ENCODE data around the gene MYH11.

MYH11 gene

DNA sequence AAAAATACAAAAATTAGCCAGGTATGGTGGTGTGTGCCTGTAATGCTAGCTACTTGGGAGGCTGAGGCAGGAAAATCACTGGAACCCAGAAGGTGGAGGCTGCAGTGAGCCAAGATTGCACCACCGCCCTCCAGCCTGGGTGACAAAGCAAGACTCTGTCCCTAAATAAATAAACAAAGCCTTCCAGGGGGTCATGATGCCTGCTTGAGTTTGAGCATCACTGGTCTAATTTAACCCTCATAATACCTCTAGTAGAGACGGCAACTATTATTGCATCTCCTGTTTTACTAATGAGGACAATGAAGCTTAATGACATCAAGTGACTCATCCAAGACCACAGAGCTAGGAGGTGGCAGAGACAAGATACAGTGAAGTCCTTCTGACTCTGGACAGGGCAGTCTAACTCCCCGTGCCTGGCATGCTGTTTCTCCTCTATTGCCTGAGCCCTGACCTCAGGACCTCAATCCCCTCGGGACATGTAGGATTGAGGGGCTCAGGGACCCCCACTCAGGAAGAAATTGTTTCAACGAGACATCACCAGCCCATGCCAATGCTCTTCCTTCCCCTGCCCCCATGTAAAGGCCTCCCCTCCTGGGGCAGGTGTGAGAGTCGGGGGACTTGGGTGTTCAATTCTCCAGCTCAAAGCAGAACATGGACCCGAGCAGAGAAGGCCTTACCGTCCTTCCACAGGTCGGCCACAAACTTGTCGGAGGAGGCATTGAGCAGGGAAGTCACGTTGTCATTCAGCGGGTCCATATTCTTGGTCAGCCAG is 103.9 kb downstream of the MYH11 start:
- Histone ChIP-seq H4K91ac (ENCODE audit: low read depth, low read length, poor library complexity) (no peak overlapping the region), H3K9ac (ENCODE audit: low read depth, low read length, poor library complexity) (no peak overlapping the region), H3K23ac (ENCODE audit: low read depth, low read length, poor library complexity) (no peak overlapping the region), H2BK12ac (ENCODE audit: low read length) (no peak overlapping the region), H3K14ac (ENCODE audit: low read length) (no peak overlapping the region), H4K8ac (ENCODE audit: low read depth, low read length) (no peak overlapping the region), H2AK5ac (ENCODE audit: low read depth, low read length) (no peak overlapping the region), H3K79me1 (ENCODE audit: low read depth, low read length) (no peaks in the 10 kb centered on the region), H2BK5ac (ENCODE audit: low read length) (no peak overlapping the region), H2AFZ (ENCODE audit: low read length) (no peak overlapping the region), H3K27ac (replicated peaks; ENCODE audit: low read length) (no peak overlapping the region), H3K9me3 (replicated peaks in 1 of 2; ENCODE audit: control insufficient read depth in 2 of 2, insufficient read depth in 1 of 2, low read depth in 1 of 2, low read length in 2 of 2) (no peaks in the 10 kb centered on the region), H2BK120ac (ENCODE audit: low read depth, low read length) (no peak overlapping the region), H3K36me3 (replicated peaks in 1 of 2; ENCODE audit: control insufficient read depth in 2 of 2, insufficient read depth in 2 of 2, low read length in 2 of 2) (no peaks in the 10 kb centered on the region), H3K4me1 (ENCODE audit: control insufficient read depth in 2 of 2, insufficient read depth in 1 of 2, low read depth in 1 of 2, low read length in 2 of 2) (no peaks in the 10 kb centered on the region), H3K27me3 (ENCODE audit: control insufficient read depth in 3 of 3, insufficient read depth in 3 of 3, low read depth in 1 of 3, low read length in 3 of 3) (no peaks in the 10 kb centered on the region), H3K4ac (ENCODE audit: low read length) (no peak overlapping the region), H3K18ac (ENCODE audit: low read length) (no peak overlapping the region), H2BK15ac (ENCODE audit: low read length) (no peak overlapping the region), H3K4me2 (ENCODE audit: insufficient read depth, low read length, poor library complexity, severe bottlenecking) (no peak overlapping the region), H3K4me3 (ENCODE audit: low read length in 2 of 2) (no peak overlapping the region)
- DNase-seq (ENCODE audit: low spot score) = no peak
- WGBS, 2 donors (ENCODE audit: extremely low coverage in 2 of 2, insufficient read length in 2 of 2, insufficient replicate concordance in 1 of 2) = no CpG with 5 or more reads among the region's 12 CpGs

DNA sequence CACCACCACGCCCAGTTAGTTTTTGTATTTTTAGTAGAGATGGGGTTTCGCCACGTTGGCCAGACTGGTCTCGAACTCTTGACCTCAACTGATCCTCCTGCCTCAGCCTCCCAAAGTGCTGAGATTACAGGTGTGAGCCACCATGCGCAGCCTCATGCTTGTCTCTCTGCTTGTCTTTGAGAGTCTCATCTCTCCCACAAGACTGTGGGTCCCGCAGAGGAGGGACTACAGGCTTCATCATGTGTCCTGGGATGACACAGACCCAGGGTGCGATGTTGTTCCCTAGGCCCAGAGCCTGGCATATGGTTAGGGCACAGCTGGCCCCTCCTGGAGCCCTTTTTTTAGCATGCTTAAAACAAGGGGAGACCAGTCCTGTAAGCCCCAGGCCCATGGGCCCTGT is 104.9 kb downstream of the MYH11 start:
- Histone ChIP-seq H2BK120ac (ENCODE audit: low read depth, low read length) (no peak overlapping the region), H3K4me1 (ENCODE audit: control insufficient read depth in 2 of 2, insufficient read depth in 1 of 2, low read depth in 1 of 2, low read length in 2 of 2) (no peaks in the 10 kb centered on the region), H3K79me1 (ENCODE audit: low read depth, low read length) (no peaks in the 10 kb centered on the region), H3K14ac (ENCODE audit: low read length) (no peak overlapping the region), H2BK12ac (ENCODE audit: low read length) (no peak overlapping the region), H2BK5ac (ENCODE audit: low read length) (no peak overlapping the region), H3K4me3 (ENCODE audit: low read length in 2 of 2) (no peak overlapping the region), H3K4ac (ENCODE audit: low read length) (no peak overlapping the region), H3K18ac (ENCODE audit: low read length) (no peak overlapping the region), H3K4me2 (ENCODE audit: insufficient read depth, low read length, poor library complexity, severe bottlenecking) (no peak overlapping the region), H4K91ac (ENCODE audit: low read depth, low read length, poor library complexity) (no peak overlapping the region), H4K8ac (ENCODE audit: low read depth, low read length) (no peak overlapping the region), H3K23ac (ENCODE audit: low read depth, low read length, poor library complexity) (no peak overlapping the region), H3K27ac (replicated peaks; ENCODE audit: low read length) (no peak overlapping the region), H2AFZ (ENCODE audit: low read length) (no peak overlapping the region), H3K27me3 (ENCODE audit: control insufficient read depth in 3 of 3, insufficient read depth in 3 of 3, low read depth in 1 of 3, low read length in 3 of 3) (no peaks in the 10 kb centered on the region), H3K36me3 (replicated peaks in 1 of 2; ENCODE audit: control insufficient read depth in 2 of 2, insufficient read depth in 2 of 2, low read length in 2 of 2) (no peaks in the 10 kb centered on the region), H3K9me3 (replicated peaks in 1 of 2; ENCODE audit: control insufficient read depth in 2 of 2, insufficient read depth in 1 of 2, low read depth in 1 of 2, low read length in 2 of 2) (no peaks in the 10 kb centered on the region), H2BK15ac (ENCODE audit: low read length) (no peak overlapping the region), H2AK5ac (ENCODE audit: low read depth, low read length) (no peak overlapping the region), H3K9ac (ENCODE audit: low read depth, low read length, poor library complexity) (no peak overlapping the region)
- no CpG with 5 or more reads among the region's 7 CpGs for WGBS, 2 donors (ENCODE audit: extremely low coverage in 2 of 2, insufficient read length in 2 of 2, insufficient replicate concordance in 1 of 2)
- DNase-seq (ENCODE audit: low spot score) = no peak

DNA sequence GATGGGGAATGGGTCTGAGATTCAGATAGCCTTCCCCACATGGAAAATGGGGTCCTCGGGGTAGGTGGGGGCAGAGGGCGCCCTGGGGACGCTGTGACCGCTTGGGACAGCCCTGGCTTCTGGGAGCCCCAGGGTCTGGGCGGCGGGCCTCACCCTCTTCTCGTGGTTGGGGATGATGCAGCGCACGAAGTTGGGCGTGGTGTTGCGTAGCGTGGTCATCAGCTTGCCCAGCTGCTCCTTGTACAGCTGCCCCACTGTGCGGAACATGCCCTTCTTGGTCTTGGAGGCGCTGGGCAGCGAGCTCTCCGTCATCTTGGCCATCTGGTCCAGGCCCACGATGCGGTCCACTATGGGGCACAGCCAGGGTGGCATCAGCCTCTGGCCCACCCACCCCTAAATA is 106.8 kb downstream of the MYH11 start:
- Histone ChIP-seq H3K4me3 (ENCODE audit: low read length in 2 of 2) (no peak overlapping the region), H3K27me3 (ENCODE audit: control insufficient read depth in 3 of 3, insufficient read depth in 3 of 3, low read depth in 1 of 3, low read length in 3 of 3) (no peaks in the 10 kb centered on the region), H3K79me1 (ENCODE audit: low read depth, low read length) (no peaks in the 10 kb centered on the region), H2BK5ac (ENCODE audit: low read length) (no peak overlapping the region), H3K9me3 (replicated peaks in 1 of 2; ENCODE audit: control insufficient read depth in 2 of 2, insufficient read depth in 1 of 2, low read depth in 1 of 2, low read length in 2 of 2) (no peaks in the 10 kb centered on the region), H2BK12ac (ENCODE audit: low read length) (no peak overlapping the region), H3K23ac (ENCODE audit: low read depth, low read length, poor library complexity) (no peak overlapping the region), H3K4me1 (ENCODE audit: control insufficient read depth in 2 of 2, insufficient read depth in 1 of 2, low read depth in 1 of 2, low read length in 2 of 2) (no peaks in the 10 kb centered on the region), H3K18ac (ENCODE audit: low read length) (peak overlapping the region; percentile 89), H2BK120ac (ENCODE audit: low read depth, low read length) (no peak overlapping the region), H4K91ac (ENCODE audit: low read depth, low read length, poor library complexity) (no peak overlapping the region), H3K14ac (ENCODE audit: low read length) (no peak overlapping the region), H3K4me2 (ENCODE audit: insufficient read depth, low read length, poor library complexity, severe bottlenecking) (no peak overlapping the region), H2BK15ac (ENCODE audit: low read length) (peak overlapping the region; percentile 31), H3K4ac (ENCODE audit: low read length) (peak overlapping the region; percentile 28), H2AK5ac (ENCODE audit: low read depth, low read length) (peak overlapping the region; percentile 30), H2AFZ (ENCODE audit: low read length) (no peak overlapping the region), H3K27ac (replicated peaks; ENCODE audit: low read length) (no peak overlapping the region), H4K8ac (ENCODE audit: low read depth, low read length) (no peak overlapping the region), H3K9ac (ENCODE audit: low read depth, low read length, poor library complexity) (no peak overlapping the region), H3K36me3 (replicated peaks in 1 of 2; ENCODE audit: control insufficient read depth in 2 of 2, insufficient read depth in 2 of 2, low read length in 2 of 2) (no peaks in the 10 kb centered on the region)
- no peak for DNase-seq (ENCODE audit: low spot score)
- WGBS, 2 donors (ENCODE audit: extremely low coverage in 2 of 2, insufficient read length in 2 of 2, insufficient replicate concordance in 1 of 2) = no CpG with 5 or more reads among the region's 18 CpGs

DNA sequence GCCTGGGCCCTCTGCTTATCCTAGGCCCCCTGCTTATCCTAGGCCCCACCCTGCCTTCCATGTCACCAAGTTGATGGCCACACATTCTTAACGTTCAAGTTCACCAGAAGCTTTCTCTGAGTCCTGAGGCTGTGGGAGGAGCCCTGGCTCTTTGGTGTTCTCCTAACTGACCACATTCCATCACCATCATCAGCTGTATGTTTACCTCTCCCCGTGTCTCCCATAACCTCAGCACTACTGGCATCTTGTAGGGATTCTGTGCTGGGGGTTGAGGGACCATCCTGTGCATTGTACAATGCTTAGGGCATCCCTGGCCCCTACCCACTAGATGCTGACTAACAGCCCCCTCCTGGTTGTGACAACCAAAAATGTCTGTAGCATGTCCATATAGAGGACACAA is 107.5 kb downstream of the MYH11 start:
- no CpG with 5 or more reads among the region's 2 CpGs for WGBS, 2 donors (ENCODE audit: extremely low coverage in 2 of 2, insufficient read length in 2 of 2, insufficient replicate concordance in 1 of 2)
- Histone ChIP-seq H3K14ac (ENCODE audit: low read length) (no peak overlapping the region), H3K4me3 (ENCODE audit: low read length in 2 of 2) (no peak overlapping the region)

More for the DNA sequence above, 107.5 kb downstream of the MYH11 start:
- Histone ChIP-seq H2BK120ac (ENCODE audit: low read depth, low read length) (no peak overlapping the region), H4K8ac (ENCODE audit: low read depth, low read length) (no peak overlapping the region), H3K9ac (ENCODE audit: low read depth, low read length, poor library complexity) (no peak overlapping the region), H2AK5ac (ENCODE audit: low read depth, low read length) (no peak overlapping the region), H2BK5ac (ENCODE audit: low read length) (no peak overlapping the region), H4K91ac (ENCODE audit: low read depth, low read length, poor library complexity) (no peak overlapping the region), H2BK12ac (ENCODE audit: low read length) (no peak overlapping the region), H3K9me3 (replicated peaks in 1 of 2; ENCODE audit: control insufficient read depth in 2 of 2, insufficient read depth in 1 of 2, low read depth in 1 of 2, low read length in 2 of 2) (no peaks in the 10 kb centered on the region), H2AFZ (ENCODE audit: low read length) (no peak overlapping the region), H3K4ac (ENCODE audit: low read length) (no peak overlapping the region), H3K18ac (ENCODE audit: low read length) (no peak overlapping the region), H3K4me2 (ENCODE audit: insufficient read depth, low read length, poor library complexity, severe bottlenecking) (no peak overlapping the region), H3K4me1 (ENCODE audit: control insufficient read depth in 2 of 2, insufficient read depth in 1 of 2, low read depth in 1 of 2, low read length in 2 of 2) (no peaks in the 10 kb centered on the region), H3K27me3 (ENCODE audit: control insufficient read depth in 3 of 3, insufficient read depth in 3 of 3, low read depth in 1 of 3, low read length in 3 of 3) (no peaks in the 10 kb centered on the region), H3K36me3 (replicated peaks in 1 of 2; ENCODE audit: control insufficient read depth in 2 of 2, insufficient read depth in 2 of 2, low read length in 2 of 2) (no peaks in the 10 kb centered on the region), H3K79me1 (ENCODE audit: low read depth, low read length) (no peaks in the 10 kb centered on the region), H3K27ac (replicated peaks; ENCODE audit: low read length) (no peak overlapping the region), H2BK15ac (ENCODE audit: low read length) (no peak overlapping the region), H3K23ac (ENCODE audit: low read depth, low read length, poor library complexity) (no peak overlapping the region)
- no peak for DNase-seq (ENCODE audit: low spot score)
